T47D (cell line): ENCODE results near the gene DUSP18.
"Not testable (repeated sequence)": the region's sequence is repeated elsewhere in the genome, so short reads cannot be mapped to it uniquely, and the experiment has no call there.

Experiments
- DNase-seq, 2 experiments: peaks; one replicate each; pipeline versions ENCODE4 v3.0.0 to v3.0.0-alpha.2; 2011 to 2012; ENCODE audit warnings: low read depth in 1 of 2, low spot score in 1 of 2
- JUND ChIP-seq: IDR thresholded peaks from 2 replicates; pipeline ENCODE4 v1.6.1; 2012; ENCODE audit warnings: low read depth
- in situ Hi-C: cut with HindIII; loops from 2 replicates; pipeline ENCODE4 v1.10.0; 2016; ENCODE audit warnings: low sequenced_read_pairs, low pct_unique_long_range_greater_than_20kb

DUSP18 gene

DNA sequence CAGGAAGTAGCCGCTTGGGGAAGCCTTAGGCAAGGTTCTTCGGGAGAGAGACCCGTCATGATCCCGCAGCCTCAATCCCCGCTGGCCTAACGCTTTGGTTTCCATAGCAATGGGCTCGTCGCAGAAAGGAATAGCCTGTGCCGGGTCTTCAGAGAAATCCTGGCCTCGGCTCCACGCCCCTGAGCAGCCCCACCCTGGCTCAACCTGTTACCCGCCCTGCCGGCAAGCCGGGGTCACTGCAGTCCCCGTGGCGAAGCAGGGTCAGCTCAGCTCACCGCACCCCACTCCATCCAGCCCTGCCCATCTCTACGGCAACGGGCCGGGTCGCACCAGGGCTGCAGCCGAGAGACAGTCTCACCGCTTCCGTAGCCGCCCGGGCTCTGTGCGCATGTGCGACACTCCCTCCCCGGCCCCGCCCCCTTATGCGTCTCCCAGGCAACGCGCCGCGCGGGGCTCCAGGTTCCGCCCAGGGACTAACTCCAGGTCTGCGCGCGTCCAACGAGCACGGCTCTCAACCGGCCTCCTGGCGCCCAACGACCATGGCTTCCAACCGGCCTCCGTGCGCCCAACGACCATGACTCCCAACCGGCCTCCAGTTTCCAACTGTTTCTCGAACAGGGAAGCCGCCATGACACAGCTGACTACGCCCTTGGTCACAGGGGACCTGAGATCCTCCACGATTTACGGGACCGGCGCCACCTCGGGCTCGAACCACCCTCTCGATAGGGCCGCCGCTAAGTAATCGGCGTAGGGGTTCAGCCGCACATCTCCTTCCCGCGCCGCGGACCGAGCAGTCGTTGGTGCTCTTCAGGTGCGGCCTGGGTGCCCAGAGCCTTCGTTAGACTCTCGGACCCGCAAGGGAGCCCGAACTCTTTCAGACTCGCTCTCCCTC lies at the start of gene DUSP18:
Gene DUSP18, minus strand, starts transcription at position 382 of the 892 bp plus-strand sequence. CDS start 3,872 bp downstream, outside the sequence.
- TF ChIP-seq JUND, result no peak
- DNase-seq, result peak; percentile 90
- in situ Hi-C loops, result no loop called here

DNA sequence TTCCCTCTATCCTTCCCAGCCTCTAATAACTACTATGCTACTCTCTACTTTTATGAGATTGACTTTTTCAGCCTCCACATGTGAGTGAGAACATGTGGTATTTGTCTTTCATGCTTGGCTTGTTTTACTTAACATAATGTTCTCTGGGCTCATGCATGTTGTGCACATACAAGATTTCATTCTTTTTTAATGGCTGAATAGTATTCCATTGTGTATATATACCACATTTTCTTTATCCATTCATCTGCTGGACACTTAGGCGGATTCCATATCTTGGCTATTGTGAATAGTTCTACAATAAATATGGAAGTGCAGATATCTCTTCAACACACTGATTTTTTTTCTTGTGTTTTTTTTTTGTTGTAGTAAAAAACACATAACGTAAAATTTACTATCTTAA lies 46.4 kb upstream of the DUSP18 start:
- no peak for TF ChIP-seq JUND
- DNase-seq, result no peak
- in situ Hi-C loops, result no loop called here

DNA sequence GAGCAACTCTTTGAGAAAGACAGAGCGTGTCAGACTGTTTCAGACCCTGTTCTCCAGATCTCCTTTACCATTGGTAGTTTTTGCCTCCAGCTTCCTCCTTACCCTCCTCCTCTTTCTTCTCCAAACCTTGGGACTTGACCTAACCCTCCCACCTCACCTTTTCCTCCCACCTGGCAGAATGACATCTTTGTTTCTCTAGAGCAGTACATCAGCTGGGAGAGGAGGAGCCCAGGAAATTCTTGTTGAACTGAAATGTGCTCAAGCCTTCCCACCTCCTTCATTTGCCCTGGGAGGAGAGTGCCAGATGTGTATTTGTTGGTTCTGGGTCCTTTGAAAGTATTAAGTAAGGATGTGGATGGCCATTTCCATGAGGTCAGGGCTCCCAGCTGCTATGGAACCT lies 44.4 kb upstream of the DUSP18 start:
- in situ Hi-C loops, result no loop called here
- DNase-seq, result no peak
- TF ChIP-seq JUND, result no peak

DNA sequence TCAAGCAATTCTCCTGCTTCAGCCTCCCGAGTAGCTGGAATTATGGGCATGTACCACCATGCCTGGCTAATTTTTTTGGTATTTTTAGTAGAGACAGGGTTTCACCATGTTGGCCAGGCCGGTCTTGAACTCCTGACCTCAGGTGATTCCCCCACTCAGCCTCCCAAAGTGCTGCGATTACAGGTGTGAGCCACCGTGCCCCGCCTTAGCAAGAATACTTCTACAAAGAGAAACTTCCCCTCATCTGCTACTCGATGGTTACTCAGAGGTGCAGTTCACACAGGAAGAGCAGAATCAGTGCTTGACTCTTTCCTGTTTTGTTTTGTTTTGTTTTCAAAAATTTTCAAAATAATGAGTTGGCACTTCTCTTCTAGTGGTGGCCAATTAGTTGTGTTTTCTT lies 42.3 kb upstream of the DUSP18 start:
- DNase-seq, in situ Hi-C loops: not testable (repeated sequence)

DNA sequence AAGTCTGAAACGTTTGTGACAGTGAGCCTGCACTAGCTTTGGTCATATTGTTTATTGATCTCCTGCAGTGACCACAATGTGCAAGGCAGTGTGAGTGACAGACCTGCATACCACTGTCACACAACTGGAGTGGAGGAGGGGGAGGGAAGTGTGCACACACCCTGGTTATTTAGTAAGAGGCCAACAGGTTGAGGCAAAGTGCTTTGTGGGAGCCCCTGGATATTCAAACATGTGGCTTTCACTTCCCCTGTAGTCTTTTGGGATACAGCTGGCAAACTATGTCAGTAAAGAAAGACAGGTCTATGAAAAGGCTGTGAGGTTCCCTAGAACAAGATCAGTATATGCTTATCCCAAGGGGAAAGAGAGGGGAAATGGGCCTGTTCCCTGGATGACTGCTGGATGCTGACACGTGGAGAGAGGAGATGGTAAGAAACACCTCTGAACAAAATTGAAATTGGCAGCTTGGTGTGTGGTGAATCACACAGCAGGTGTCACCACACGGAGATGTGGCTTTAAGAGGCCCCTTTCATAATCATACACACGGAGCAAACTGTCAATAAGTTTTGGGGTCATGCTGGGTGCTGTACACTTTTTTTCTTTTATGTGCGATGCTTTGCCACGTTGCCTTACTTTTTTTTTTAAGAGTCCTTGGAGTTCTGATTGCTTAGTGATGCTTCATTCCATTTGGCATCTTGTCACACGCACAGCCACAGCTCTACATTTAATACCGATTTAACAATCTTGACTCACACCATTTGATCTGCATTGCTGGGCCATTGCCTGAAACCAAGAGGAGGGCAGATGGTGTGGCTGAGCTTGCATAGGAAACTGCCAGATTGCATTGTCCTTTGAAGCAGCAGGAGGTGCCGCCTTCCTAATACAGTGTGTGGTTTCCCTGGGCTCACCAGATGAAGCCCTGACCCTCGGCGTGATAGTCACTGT lies 38.3 kb upstream of the DUSP18 start:
- TF ChIP-seq JUND, result no peak
- no peak for DNase-seq
- in situ Hi-C loops, result no loop called here

DNA sequence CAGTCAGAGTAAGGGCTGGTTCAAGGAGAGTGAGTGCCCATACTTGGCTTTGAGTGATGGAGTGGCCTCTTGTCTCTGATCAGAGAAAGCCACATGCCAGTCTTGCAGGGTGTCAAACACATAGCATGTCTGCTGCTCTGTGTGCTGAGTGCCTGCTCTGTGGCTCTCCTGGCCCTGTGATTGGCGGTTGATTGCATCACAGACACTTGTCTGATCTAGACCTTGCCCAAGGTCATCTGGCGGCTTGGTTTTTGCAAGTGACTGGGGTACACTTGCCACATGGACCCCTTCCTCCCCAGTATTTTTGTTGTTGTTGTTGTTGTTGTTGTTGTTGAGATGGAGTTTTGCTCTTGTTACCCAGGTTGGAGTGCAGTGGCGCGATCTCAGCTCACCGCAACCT lies 37.3 kb upstream of the DUSP18 start:
- in situ Hi-C loops, result no loop called here
- no peak for TF ChIP-seq JUND
- DNase-seq, result no peak

DNA sequence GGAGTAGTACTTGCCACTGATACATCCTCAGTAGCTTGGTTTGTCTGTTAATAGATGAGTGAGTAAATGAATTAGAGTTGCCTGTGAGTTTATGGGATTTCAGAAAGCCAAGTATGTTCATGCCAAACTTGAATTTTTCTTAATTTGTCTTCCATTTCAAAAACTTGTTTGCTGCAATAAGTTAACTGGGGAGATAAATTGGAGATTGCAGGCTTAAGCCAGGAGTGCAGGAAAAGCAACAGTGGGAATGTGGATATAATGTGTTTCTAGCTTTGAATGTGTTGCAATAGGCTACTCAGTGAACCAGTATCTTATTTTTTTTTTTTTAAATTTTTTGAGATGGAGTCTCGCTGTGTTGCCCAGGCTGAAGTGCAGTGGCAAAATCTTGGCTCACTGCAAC lies 35.2 kb upstream of the DUSP18 start:
- in situ Hi-C loops, result no loop called here
- TF ChIP-seq JUND, result no peak
- no peak for DNase-seq

DNA sequence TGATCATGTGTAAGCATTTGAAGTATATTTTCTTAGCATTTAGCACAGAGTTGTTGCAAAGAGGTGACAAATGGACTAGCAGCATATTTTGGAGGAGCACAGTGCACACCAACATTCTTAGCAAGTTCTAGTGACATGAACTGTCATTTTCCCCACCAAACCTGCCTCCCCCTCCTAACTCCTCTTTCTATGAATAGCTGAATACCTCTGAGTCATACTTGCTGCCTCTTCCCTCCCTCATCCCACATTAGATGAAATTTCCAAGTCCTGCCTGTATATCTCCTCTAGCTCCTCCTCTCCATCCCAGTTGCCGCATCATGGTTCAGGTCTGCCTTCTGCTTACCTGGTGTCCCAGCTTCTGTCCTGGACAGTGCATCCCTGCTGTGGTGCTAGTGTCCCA lies 34.2 kb upstream of the DUSP18 start:
- in situ Hi-C loops, result no loop called here
- no peak for DNase-seq

DNA sequence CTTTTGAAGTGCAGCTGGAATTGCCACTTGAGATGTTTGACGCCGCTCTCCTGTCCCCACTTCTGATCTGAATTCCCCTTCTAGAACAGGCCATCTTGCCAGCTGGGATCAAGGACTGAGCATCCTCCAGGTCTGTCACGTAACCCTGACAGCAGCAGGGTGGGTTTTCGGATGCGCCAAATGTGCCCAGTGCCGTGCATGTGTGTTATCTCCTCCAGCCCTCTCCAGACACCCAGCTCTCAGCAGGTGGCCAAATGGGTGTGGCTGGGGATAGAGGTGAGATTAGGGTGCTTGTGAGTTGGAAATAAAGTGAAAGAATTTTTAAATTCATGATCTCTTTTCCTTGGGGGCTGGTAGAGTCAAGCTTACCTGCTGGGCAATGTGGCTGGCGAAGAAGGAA lies 30.3 kb upstream of the DUSP18 start:
- no peak for DNase-seq
- TF ChIP-seq JUND, result no peak
- in situ Hi-C loops, result no loop called here

More for the DNA sequence above, 34.2 kb upstream of the DUSP18 start:
- no peak for TF ChIP-seq JUND

DNA sequence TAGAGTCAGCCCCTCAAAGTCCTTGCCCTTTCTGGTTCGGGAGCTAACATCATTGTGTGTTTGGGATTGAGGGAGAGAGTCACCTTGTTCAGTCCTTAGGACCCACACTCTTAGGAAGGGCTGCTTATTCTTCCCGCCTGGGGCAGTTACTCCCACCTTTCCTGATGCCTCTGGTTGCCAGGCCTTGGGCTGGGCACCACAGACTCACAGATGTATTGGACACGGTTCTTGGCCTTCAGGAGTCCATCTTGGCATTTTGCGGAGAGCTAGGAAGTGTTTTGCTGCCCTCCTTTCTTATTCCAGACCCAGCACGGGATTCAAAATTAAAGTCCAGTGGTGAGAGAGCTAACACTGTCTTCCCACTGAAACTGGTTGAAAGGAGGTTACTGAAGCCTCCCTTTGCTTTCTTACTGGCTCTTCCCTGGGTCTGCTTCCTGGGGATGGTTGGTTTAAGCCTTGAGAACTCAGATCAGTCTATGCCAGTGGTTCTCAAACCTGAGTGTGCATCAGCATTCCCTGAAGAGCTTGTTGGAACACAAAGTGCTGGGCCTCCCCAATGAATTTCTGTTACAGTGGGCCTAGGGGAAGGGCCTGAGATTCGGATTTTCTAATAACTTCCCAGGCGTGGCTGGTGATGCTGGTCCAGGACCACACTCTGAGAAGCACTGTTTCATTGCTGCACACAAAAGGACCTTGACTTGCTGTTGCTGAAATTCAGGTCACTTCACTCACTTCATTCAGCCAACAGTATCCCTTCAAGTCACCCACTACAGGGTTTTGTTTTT lies 28.4 kb upstream of the DUSP18 start:
- no peak for TF ChIP-seq JUND
- in situ Hi-C loops, result no loop called here
- no peak for DNase-seq

DNA sequence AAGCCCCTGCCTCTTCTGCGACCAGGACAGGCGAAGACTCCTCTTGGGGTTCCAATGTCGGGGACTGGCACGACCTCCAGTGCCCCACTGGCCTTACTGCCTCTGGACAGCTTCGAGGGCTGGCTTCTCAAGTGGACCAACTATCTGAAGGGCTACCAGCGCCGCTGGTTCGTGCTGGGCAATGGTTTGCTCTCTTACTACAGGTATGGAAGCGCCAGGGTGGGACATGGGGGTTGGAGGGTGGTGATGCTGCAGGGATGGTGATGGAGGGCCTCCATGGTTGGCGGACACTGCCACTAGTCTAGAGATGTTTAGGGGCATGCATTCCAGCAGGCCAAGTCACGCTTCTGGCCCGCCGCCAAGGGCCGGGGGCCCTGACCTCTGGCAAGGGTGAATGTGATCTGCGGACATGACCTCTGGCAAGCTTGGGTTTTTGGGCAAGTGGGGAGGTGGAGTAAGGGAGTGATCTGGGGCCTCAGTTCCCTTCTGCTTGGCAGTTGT lies 27.7 kb upstream of the DUSP18 start:
- TF ChIP-seq JUND, result no peak
- DNase-seq, result no peak
- in situ Hi-C loops, result no loop called here
